ENCODE data around the gene PTPRB. TPM values are rescaled to one million over a fixed set of nuclear protein-coding genes. Genes with fewer than 3 reads are reported as not detected.

Gene PTPRB
- total and polyA plus RNA-seq, 2 donors (not counting 1 experiment from before 2014, with no cell fraction given) = 0.66 to 1.6 TPM

DNA sequence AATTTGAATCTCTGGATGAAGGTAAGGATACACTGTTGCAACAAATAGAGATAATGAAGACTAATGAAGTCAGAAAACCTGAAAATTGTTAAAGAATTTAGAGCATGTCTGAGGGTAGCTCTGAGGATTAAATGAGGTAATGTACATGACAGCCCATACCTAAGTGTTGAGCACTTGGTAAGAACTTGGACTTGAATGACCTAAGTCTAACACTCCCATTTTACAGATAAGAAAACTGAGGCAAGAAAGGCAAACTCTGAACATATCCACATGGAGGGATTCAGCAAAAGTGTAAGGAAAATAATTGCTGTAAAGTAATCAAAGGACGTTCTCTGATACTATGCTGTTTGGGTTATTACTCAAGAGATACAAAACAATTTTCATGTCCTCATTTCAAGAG, 29.0 kb downstream of the PTPRB start:
- peak in 1 of 2 donors; percentile 65 for DNase-seq (ENCODE audit: low read depth in 2 of 2)
- H4K20me1 ChIP-seq (ENCODE audit: control insufficient read depth, extremely low read depth, insufficient read depth, low read length) = no peaks in the 10 kb centered on the region
- H3K27me3 ChIP-seq (ENCODE audit: control insufficient read depth, insufficient read depth, low read length) = no peaks in the 10 kb centered on the region
- H3K4me2 ChIP-seq (ENCODE audit: extremely low read depth, insufficient read depth, low read length) = no peak overlapping the region
- H3K27ac ChIP-seq (ENCODE audit: insufficient read depth, low read length) = no peak overlapping the region
- H3K79me2 ChIP-seq (ENCODE audit: control insufficient read depth, insufficient read depth, low read length) = no peaks in the 10 kb centered on the region
- no peaks in the 10 kb centered on the region for H3K36me3 ChIP-seq (ENCODE audit: control insufficient read depth, insufficient read depth, low read length)
- H3K4me3 ChIP-seq (replicated peaks in 1 of 4; ENCODE audit: control extremely low read depth in 1 of 4, insufficient read depth in 1 of 4, low read depth in 3 of 4, low read length in 4 of 4) = no peak overlapping the region
- no peak overlapping the region for H2AFZ ChIP-seq (ENCODE audit: low read length)
- H3K9me3 ChIP-seq (ENCODE audit: control insufficient read depth, insufficient read depth, low read depth, low read length) = no peaks in the 10 kb centered on the region
- H3K9ac ChIP-seq (ENCODE audit: insufficient read depth, low read length) = no peak overlapping the region
- H3K4me1 ChIP-seq (ENCODE audit: control insufficient read depth, extremely low read depth, insufficient read depth, low read length) = no peaks in the 10 kb centered on the region
- TF ChIP-seq EZH2 (IDR thresholded peaks at IDR 0.05; ENCODE audit: low read length, missing control alignments) = no peak
- TF ChIP-seq, protein P1, sequence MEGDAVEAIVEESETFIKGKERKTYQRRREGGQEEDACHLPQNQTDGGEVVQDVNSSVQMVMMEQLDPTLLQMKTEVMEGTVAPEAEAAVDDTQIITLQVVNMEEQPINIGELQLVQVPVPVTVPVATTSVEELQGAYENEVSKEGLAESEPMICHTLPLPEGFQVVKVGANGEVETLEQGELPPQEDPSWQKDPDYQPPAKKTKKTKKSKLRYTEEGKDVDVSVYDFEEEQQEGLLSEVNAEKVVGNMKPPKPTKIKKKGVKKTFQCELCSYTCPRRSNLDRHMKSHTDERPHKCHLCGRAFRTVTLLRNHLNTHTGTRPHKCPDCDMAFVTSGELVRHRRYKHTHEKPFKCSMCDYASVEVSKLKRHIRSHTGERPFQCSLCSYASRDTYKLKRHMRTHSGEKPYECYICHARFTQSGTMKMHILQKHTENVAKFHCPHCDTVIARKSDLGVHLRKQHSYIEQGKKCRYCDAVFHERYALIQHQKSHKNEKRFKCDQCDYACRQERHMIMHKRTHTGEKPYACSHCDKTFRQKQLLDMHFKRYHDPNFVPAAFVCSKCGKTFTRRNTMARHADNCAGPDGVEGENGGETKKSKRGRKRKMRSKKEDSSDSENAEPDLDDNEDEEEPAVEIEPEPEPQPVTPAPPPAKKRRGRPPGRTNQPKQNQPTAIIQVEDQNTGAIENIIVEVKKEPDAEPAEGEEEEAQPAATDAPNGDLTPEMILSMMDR (conservative IDR thresholded peaks at IDR 0.05 in 1 of 2, IDR thresholded peaks at IDR 0.05 in 1 of 2; ENCODE audit: low read depth in 1 of 2, low read length in 2 of 2) = no peak

DNA sequence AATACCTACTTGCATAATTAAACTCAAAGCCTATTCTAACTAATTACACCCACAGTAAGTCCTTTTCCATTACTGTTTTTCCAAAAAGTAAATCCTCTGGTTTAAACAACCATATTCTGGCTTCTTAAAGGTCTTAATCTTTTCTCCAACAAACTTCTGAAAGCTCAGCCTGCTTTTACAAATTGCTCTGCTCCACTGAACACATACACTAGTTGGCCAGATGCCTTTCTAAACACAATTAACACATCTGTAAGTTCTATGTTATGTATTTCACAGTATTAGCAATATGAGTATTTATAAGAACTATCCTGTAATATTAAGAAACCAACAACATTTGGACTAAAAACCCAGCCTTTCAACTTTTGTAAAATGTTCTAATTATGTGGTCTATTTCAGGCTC, 30.1 kb downstream of the PTPRB start:
- H3K36me3 ChIP-seq (ENCODE audit: control insufficient read depth, insufficient read depth, low read length) = no peaks in the 10 kb centered on the region
- H3K9ac ChIP-seq (ENCODE audit: insufficient read depth, low read length) = no peak overlapping the region
- no peak overlapping the region for H3K27ac ChIP-seq (ENCODE audit: insufficient read depth, low read length)
- H2AFZ ChIP-seq (ENCODE audit: low read length) = no peak overlapping the region
- no peak overlapping the region for H3K4me2 ChIP-seq (ENCODE audit: extremely low read depth, insufficient read depth, low read length)
- H4K20me1 ChIP-seq (ENCODE audit: control insufficient read depth, extremely low read depth, insufficient read depth, low read length) = no peaks in the 10 kb centered on the region
- no peaks in the 10 kb centered on the region for H3K9me3 ChIP-seq (ENCODE audit: control insufficient read depth, insufficient read depth, low read depth, low read length)
- DNase-seq (ENCODE audit: low read depth in 2 of 2) = no peak
- H3K27me3 ChIP-seq (ENCODE audit: control insufficient read depth, insufficient read depth, low read length) = no peaks in the 10 kb centered on the region
- no peaks in the 10 kb centered on the region for H3K79me2 ChIP-seq (ENCODE audit: control insufficient read depth, insufficient read depth, low read length)
- H3K4me1 ChIP-seq (ENCODE audit: control insufficient read depth, extremely low read depth, insufficient read depth, low read length) = no peaks in the 10 kb centered on the region
- no peak overlapping the region for H3K4me3 ChIP-seq (replicated peaks in 1 of 4; ENCODE audit: control extremely low read depth in 1 of 4, insufficient read depth in 1 of 4, low read depth in 3 of 4, low read length in 4 of 4)
- TF ChIP-seq, protein P1 (conservative IDR thresholded peaks at IDR 0.05 in 1 of 2, IDR thresholded peaks at IDR 0.05 in 1 of 2; ENCODE audit: low read depth in 1 of 2, low read length in 2 of 2) = no peak
- no peak for TF ChIP-seq EZH2 (IDR thresholded peaks at IDR 0.05; ENCODE audit: low read length, missing control alignments)

DNA sequence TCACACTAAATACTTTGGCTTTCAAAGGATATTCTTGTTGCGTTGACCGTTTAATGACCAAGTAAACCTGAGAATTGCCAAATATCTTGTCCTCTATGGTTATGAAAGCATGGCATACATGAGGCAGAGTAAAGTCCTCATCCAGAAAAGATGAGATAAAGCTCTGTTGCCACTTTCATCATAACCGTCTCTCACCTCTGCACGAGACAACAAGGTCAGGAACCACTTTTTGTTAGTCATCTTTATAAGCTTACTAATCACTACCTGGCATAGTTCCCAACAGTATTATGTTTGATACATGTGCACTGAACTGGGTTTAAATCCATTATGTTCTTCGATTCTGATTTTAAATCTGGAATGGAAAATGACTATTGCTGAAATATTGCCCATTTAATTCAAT, 31.3 kb downstream of the PTPRB start:
- no peaks in the 10 kb centered on the region for H3K9me3 ChIP-seq (ENCODE audit: control insufficient read depth, insufficient read depth, low read depth, low read length)
- DNase-seq (ENCODE audit: low read depth in 2 of 2) = peak in 1 of 2 donors; percentile 61
- no peak overlapping the region for H3K4me3 ChIP-seq (replicated peaks in 1 of 4; ENCODE audit: control extremely low read depth in 1 of 4, insufficient read depth in 1 of 4, low read depth in 3 of 4, low read length in 4 of 4)
- H2AFZ ChIP-seq (ENCODE audit: low read length) = no peak overlapping the region
- H3K4me2 ChIP-seq (ENCODE audit: extremely low read depth, insufficient read depth, low read length) = no peak overlapping the region
- H3K36me3 ChIP-seq (ENCODE audit: control insufficient read depth, insufficient read depth, low read length) = no peaks in the 10 kb centered on the region
- no peaks in the 10 kb centered on the region for H3K79me2 ChIP-seq (ENCODE audit: control insufficient read depth, insufficient read depth, low read length)
- no peaks in the 10 kb centered on the region for H4K20me1 ChIP-seq (ENCODE audit: control insufficient read depth, extremely low read depth, insufficient read depth, low read length)
- TF ChIP-seq EZH2 (IDR thresholded peaks at IDR 0.05; ENCODE audit: low read length, missing control alignments) = no peak
- TF ChIP-seq, protein P1 (conservative IDR thresholded peaks at IDR 0.05 in 1 of 2, IDR thresholded peaks at IDR 0.05 in 1 of 2; ENCODE audit: low read depth in 1 of 2, low read length in 2 of 2) = no peak
- H3K27me3 ChIP-seq (ENCODE audit: control insufficient read depth, insufficient read depth, low read length) = no peaks in the 10 kb centered on the region
- H3K4me1 ChIP-seq (ENCODE audit: control insufficient read depth, extremely low read depth, insufficient read depth, low read length) = no peaks in the 10 kb centered on the region
- no peak overlapping the region for H3K9ac ChIP-seq (ENCODE audit: insufficient read depth, low read length)
- no peak overlapping the region for H3K27ac ChIP-seq (ENCODE audit: insufficient read depth, low read length)
